Immature natural killer cell (primary cell): ENCODE results near the gene KIAA1671. TPM values are rescaled to one million over a fixed set of nuclear protein-coding genes. Genes with fewer than 3 reads are reported as not detected.

Experiments used
- DNase-seq, 3 donors: peaks; one replicate each; pipeline ENCODE4 v3.0.0; 2022; ENCODE audit warnings: mixed read lengths in 1 of 3
- H3K27ac Mint-ChIP-seq, 6 donors: one replicate each; pipeline ENCODE4 v1.8.0; 2020; ENCODE audit warnings: mixed read lengths in 6 of 6, mild to moderate bottlenecking in 5 of 6, inconsistent platforms in 4 of 6, moderate library complexity in 3 of 6
- H3K27me3 Mint-ChIP-seq, 3 donors: one replicate each; pipeline ENCODE4 v1.8.0; 2020 to 2021; ENCODE audit warnings: low read depth in 3 of 3, mild to moderate bottlenecking in 3 of 3, mixed read lengths in 3 of 3, moderate library complexity in 3 of 3, inconsistent platforms in 1 of 3
- H3K36me3 Mint-ChIP-seq, 3 donors: one replicate each; pipeline ENCODE4 v1.8.0; 2020; ENCODE audit warnings: mixed read lengths in 3 of 3, inconsistent platforms in 2 of 3, mild to moderate bottlenecking in 2 of 3
- H3K4me1 Mint-ChIP-seq, 2 donors: one replicate each; pipeline ENCODE4 v1.8.0; 2020; ENCODE audit warnings: inconsistent platforms in 2 of 2, mild to moderate bottlenecking in 2 of 2, mixed read lengths in 2 of 2, moderate library complexity in 1 of 2
- H3K4me3 Mint-ChIP-seq, 5 donors: one replicate each; pipeline ENCODE4 v1.8.0; 2020; ENCODE audit warnings: mild to moderate bottlenecking in 5 of 5, mixed read lengths in 5 of 5, inconsistent platforms in 3 of 5, moderate library complexity in 3 of 5
- H3K9me3 Mint-ChIP-seq, 6 donors: one replicate each; pipeline ENCODE4 v1.8.0; 2020; ENCODE audit warnings: mild to moderate bottlenecking in 6 of 6, mixed read lengths in 6 of 6, inconsistent platforms in 4 of 6, moderate library complexity in 3 of 6
- polyA plus RNA-seq, 3 donors: library from polyadenylated mRNA; unstranded; fragments of 300-500 nt; fragmentation: Illumina TruSeq; gene quantifications; one replicate each; pipeline ENCODE4 v1.2.3, GENCODE V29; 2021

Gene KIAA1671
- polyA plus RNA-seq, 3 donors from 2014 or later: 0.43 to 3.0 (median 2.5) TPM

GRCh38 chr22:25016311-25016710 is 63.8 kb downstream of the KIAA1671 start:
- Mint-ChIP-seq H3K9me3 (peaks cover 0 to 2% (median 0%) of the 10 kb centered on the region in 6 donors), H3K4me1 (no peaks in the 10 kb centered on the region), H3K27ac (no peak overlapping the region), H3K36me3 (no peaks in the 10 kb centered on the region), H3K4me3 (no peak overlapping the region), H3K27me3 (peaks cover 3 to 6% (median 6%) of the 10 kb centered on the region in 3 donors)
- no peak for DNase-seq

- no peak overlapping the region for H3K27ac Mint-ChIP-seq
- H3K36me3 Mint-ChIP-seq: no peaks in the 10 kb centered on the region
- H3K9me3 Mint-ChIP-seq: peaks cover 0 to 2% (median 0%) of the 10 kb centered on the region in 6 donors
- DNase-seq: no peak
- H3K27me3 Mint-ChIP-seq: peaks cover 3 to 7% (median 6%) of the 10 kb centered on the region in 3 donors
- no peaks in the 10 kb centered on the region for H3K4me1 Mint-ChIP-seq
- no peak overlapping the region for H3K4me3 Mint-ChIP-seq
Observed at GRCh38 chr22:25018009-25018408, 65.5 kb downstream of the KIAA1671 start.

DNA sequence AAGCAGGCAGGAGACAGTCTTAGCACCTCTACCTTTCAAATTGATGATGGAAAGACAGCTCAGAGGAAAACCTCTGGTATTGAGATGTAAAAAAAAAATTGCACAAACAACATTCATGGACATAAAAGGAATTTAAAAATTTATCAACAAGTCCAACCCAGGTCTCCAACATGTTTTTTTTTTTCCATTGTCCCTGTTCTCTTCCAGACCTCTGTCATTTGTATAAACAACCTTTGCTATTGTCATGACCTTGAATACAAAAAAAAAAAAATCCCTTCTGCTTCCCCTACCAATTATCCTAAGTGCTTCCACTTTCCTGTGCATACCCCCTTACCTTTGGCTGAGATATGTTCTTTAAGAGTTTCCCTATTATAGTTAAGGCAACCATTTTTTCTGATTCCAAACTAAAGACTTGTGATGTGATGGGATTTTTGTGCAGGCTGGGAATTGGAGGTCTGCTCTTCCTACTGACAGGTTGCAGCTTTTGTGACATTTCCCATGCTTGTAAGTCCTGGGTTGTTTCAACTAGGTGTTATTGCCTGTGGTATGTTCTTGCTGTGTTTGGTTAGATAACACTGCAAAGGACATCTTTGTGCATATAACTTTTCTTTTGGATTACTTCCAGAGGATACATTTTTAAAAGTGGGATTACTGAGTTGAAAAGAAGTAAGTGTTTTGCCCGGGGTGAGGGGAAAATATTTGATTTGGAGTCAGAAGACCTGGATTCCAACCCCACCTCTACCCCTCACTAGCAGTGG is 67.1 kb downstream of the KIAA1671 start:
- Mint-ChIP-seq H3K27me3 (peaks cover 4 to 11% (median 7%) of the 10 kb centered on the region in 3 donors), H3K27ac (no peak overlapping the region), H3K36me3 (no peaks in the 10 kb centered on the region), H3K4me1 (no peaks in the 10 kb centered on the region), H3K9me3 (peaks cover 0 to 2% (median 0%) of the 10 kb centered on the region in 6 donors), H3K4me3 (no peak overlapping the region)
- DNase-seq: no peak

- Mint-ChIP-seq H3K27me3 (peaks cover 2 to 12% (median 5%) of the 10 kb centered on the region in 3 donors), H3K4me1 (peaks cover 0 to 2% of the 10 kb centered on the region in 2 donors), H3K36me3 (no peaks in the 10 kb centered on the region), H3K27ac (no peak overlapping the region), H3K4me3 (no peak overlapping the region), H3K9me3 (peaks cover 0 to 2% (median 0%) of the 10 kb centered on the region in 6 donors)
- no peak for DNase-seq
Observed at GRCh38 chr22:25021409-25021808, 68.9 kb downstream of the KIAA1671 start.

DNA sequence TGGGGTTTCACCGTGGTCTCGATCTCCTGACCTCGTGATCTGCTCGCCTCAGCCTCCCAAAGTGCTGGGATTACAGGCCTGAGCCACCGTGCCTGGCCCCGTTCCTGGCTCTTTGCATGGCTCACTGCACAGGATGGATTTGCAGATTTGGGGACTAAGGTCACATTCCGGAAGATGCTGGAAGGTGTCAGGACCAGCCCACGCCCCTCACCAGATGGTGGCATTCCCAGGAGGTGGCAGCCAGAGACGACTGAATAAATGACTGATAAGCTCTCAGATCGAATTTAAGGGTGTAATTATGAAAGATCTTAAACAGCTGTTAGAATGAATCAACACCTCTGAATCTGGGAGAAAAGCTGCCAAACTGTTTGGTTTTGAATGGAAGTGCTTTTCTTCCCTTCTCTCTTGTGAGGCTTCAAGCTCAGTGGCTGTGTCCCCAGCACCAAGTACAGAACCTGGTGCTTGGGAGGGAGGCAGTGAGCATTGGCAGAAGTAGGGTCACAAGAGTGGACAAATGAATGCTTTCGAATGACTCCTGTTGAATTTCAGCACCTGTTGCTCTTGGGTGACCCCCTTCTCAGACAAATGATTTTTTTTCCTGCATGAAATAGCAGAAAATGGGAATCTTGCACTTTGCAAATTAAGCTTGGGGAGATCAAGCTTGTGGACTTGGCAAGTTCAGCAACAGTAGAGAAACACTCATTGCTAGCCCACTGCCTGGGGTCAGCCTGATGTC is 69.6 kb downstream of the KIAA1671 start:
- H3K36me3 Mint-ChIP-seq: no peaks in the 10 kb centered on the region

DNA sequence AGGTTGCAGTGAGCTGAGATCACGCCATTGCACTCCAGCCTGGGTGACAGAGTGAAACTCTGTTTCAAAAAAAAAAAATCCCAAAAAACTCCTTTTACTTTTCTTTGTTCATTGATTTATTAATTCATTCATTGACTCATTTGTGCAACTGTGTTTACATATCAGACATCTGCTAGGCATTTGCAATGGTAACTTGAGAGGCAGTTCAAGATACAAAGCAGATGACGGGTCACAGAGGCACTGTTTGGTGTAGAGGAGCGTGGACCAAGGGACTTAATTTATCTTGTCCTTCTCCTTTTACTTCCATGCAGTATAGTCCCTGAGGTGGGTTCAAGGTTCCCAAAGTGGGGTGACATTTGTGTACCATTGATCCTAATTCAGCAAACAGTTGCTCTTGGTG is 71.4 kb downstream of the KIAA1671 start:
- DNase-seq: no peak
- Mint-ChIP-seq H3K27ac (no peak overlapping the region), H3K4me3 (no peak overlapping the region), H3K27me3 (peaks cover 7 to 10% (median 9%) of the 10 kb centered on the region in 3 donors), H3K9me3 (no peaks in the 10 kb centered on the region), H3K36me3 (no peaks in the 10 kb centered on the region), H3K4me1 (peaks cover 0 to 2% of the 10 kb centered on the region in 2 donors)

More for the DNA sequence above, 69.6 kb downstream of the KIAA1671 start:
- peaks cover 3 to 12% (median 6%) of the 10 kb centered on the region in 3 donors for H3K27me3 Mint-ChIP-seq
- peaks cover 0 to 2% (median 0%) of the 10 kb centered on the region in 6 donors for H3K9me3 Mint-ChIP-seq
- peaks cover 0 to 2% of the 10 kb centered on the region in 2 donors for H3K4me1 Mint-ChIP-seq
- no peak for DNase-seq
- H3K27ac Mint-ChIP-seq: no peak overlapping the region
- no peak overlapping the region for H3K4me3 Mint-ChIP-seq

GRCh38 chr22:25024895-25025294 is 72.4 kb downstream of the KIAA1671 start:
- H3K4me3 Mint-ChIP-seq: no peak overlapping the region
- H3K9me3 Mint-ChIP-seq: no peaks in the 10 kb centered on the region
- H3K36me3 Mint-ChIP-seq: no peaks in the 10 kb centered on the region
- no peak for DNase-seq
- H3K4me1 Mint-ChIP-seq: peaks cover 0 to 2% of the 10 kb centered on the region in 2 donors
- H3K27me3 Mint-ChIP-seq: peaks cover 7 to 10% (median 9%) of the 10 kb centered on the region in 3 donors
- H3K27ac Mint-ChIP-seq: no peak overlapping the region

DNA sequence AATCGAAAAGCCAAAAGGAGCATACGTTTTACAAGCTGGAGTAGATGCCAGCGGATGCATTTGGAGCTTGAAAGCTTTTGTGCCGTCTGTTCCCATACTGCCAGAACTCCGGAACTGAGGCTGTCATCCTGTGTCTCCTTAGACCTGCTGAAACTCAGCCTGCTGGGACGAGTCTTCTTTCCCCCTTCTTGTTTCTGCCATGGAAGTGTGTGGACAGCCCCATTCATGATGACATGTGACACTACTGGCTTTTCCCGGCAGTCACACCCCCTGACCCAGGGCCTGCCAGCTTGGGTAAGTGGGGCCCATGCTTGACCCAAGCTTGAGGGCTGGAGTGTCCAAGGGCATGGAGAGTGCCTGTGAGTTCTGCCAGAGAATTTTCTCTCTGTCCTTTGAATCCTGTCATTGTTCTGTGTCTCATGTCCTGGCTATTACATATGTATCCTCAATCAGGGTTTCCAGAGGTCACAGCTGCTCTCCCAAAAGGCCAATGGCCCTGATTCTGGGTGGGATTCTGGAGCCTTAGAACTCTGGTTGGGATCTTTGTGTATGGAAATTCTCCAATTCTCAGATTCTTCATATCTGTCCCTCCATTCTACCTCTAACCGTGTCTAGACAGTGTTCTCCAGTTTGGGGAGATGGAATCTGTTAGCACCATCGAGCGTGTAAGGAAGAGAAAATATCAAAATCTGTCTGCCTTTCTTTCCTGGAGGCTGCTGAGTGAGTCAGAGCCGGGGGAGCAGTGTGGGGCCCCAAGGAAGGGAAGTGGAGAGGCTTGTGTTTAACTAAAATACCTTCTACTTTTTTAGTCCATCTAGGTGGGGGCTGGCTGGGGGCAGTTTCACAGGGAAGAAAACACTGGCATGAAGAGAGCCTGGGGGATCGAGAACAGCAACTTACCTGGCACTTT is 73.2 kb downstream of the KIAA1671 start:
- H3K27me3 Mint-ChIP-seq: peaks cover 7 to 12% (median 10%) of the 10 kb centered on the region in 3 donors
- no peaks in the 10 kb centered on the region for H3K9me3 Mint-ChIP-seq
- H3K27ac Mint-ChIP-seq: no peak overlapping the region
- peaks cover 0 to 2% of the 10 kb centered on the region in 2 donors for H3K4me1 Mint-ChIP-seq
- no peaks in the 10 kb centered on the region for H3K36me3 Mint-ChIP-seq
- H3K4me3 Mint-ChIP-seq: peak overlapping the region in 1 of 5 donors; percentile 21
- DNase-seq: no peak

GRCh38 chr22:25027043-25027906 is 74.8 kb downstream of the KIAA1671 start:
- Mint-ChIP-seq H3K4me1 (peaks cover 0 to 2% of the 10 kb centered on the region in 2 donors), H3K9me3 (peaks cover 0 to 1% (median 0%) of the 10 kb centered on the region in 6 donors), H3K4me3 (no peak overlapping the region), H3K27me3 (peaks cover 7 to 18% (median 12%) of the 10 kb centered on the region in 3 donors), H3K36me3 (no peaks in the 10 kb centered on the region), H3K27ac (no peak overlapping the region)
- DNase-seq: no peak

- DNase-seq: no peak
- H3K9me3 Mint-ChIP-seq: peaks cover 0 to 1% (median 0%) of the 10 kb centered on the region in 6 donors
- H3K27ac Mint-ChIP-seq: no peak overlapping the region
- peaks cover 8 to 18% (median 12%) of the 10 kb centered on the region in 3 donors for H3K27me3 Mint-ChIP-seq
- no peaks in the 10 kb centered on the region for H3K36me3 Mint-ChIP-seq
- H3K4me3 Mint-ChIP-seq: no peak overlapping the region
- H3K4me1 Mint-ChIP-seq: peaks cover 2 to 7% of the 10 kb centered on the region in 2 donors
Observed at GRCh38 chr22:25027959-25028840, 75.7 kb downstream of the KIAA1671 start.

DNA sequence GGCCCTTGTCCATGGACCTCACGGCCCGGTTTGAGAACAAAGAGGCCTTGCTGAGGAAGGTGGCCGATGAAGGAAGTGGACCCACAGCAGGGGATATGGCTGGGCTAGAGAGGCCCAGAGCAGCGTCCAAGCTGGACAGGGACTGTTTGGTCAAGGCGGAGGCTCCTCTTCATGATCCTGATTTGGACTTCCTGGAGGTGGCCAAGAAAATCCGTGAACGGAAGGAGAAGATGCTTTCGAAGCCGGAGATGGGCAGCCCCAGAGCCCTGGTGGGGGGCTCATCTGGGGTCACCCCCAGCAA is 76.3 kb downstream of the KIAA1671 start:
- H3K27ac Mint-ChIP-seq: no peak overlapping the region
- H3K4me3 Mint-ChIP-seq: no peak overlapping the region
- H3K27me3 Mint-ChIP-seq: peaks cover 6 to 18% (median 15%) of the 10 kb centered on the region in 3 donors
- H3K9me3 Mint-ChIP-seq: peaks cover 0 to 2% (median 0%) of the 10 kb centered on the region in 6 donors
- peaks cover 4 to 11% of the 10 kb centered on the region in 2 donors for H3K4me1 Mint-ChIP-seq
- no peaks in the 10 kb centered on the region for H3K36me3 Mint-ChIP-seq
- DNase-seq: no peak

DNA sequence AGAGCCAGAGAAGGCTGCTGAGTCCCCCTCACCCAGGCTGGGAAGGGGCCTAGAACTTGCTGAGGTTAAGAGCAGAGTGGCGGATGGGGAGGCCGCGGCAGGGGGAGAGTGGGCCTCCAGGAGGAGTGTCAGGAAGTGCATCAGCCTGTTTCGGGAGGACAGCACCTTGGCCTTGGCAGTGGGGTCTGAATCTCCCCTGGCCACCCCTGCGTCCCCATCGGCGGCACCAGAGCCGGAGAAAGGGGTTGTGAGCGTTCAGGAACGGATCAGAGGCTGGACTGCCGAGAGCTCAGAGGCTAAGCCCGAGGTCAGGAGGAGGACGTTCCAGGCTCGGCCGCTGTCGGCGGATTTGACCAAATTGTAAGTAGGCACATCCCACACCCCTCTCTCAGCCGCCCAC is 76.7 kb downstream of the KIAA1671 start:
- Mint-ChIP-seq H3K27ac (no peak overlapping the region), H3K4me3 (no peak overlapping the region), H3K9me3 (peaks cover 0 to 2% (median 0%) of the 10 kb centered on the region in 6 donors), H3K4me1 (peaks cover 8 to 14% of the 10 kb centered on the region in 2 donors), H3K27me3 (peaks cover 10 to 19% (median 16%) of the 10 kb centered on the region in 3 donors), H3K36me3 (no peaks in the 10 kb centered on the region)
- no peak for DNase-seq
